HepG2 (cell line): Measurements from ENCODE around the gene LOXL3. TPM values are rescaled to one million over a fixed set of nuclear protein-coding genes. Genes with fewer than 3 reads are reported as not detected.

Source experiments
- ATAD3A ChIP-seq: sonication (generic); formaldehyde crosslinking; IDR thresholded peaks from 2 replicates; pipeline ENCODE4 v1.4.0; 2020; ENCODE audit warnings: missing genetic modification reagents
- E2F5 ChIP-seq: sonication (generic); formaldehyde crosslinking; conservative IDR thresholded peaks from 2 replicates; pipeline ENCODE4 v1.4.0; 2020; ENCODE audit warnings: missing genetic modification reagents
- GATAD2A ChIP-seq: IDR thresholded peaks from 2 replicates; pipeline ENCODE4 v1.6.1; 2016
- IRF2 ChIP-seq: IDR thresholded peaks from 2 replicates; pipeline ENCODE4 v1.6.1; 2018; ENCODE audit warnings: missing genetic modification reagents, missing compliant biosample characterization
- KAT8 ChIP-seq: IDR thresholded peaks from 2 replicates; pipeline ENCODE4 v1.6.1; 2016; ENCODE audit warnings: missing genetic modification reagents, missing compliant biosample characterization
- MAFG ChIP-seq: sonication (generic); formaldehyde crosslinking; IDR thresholded peaks from 2 replicates; pipeline ENCODE4 v1.5.1; 2020; ENCODE audit warnings: mild to moderate bottlenecking, missing genetic modification reagents
- ZBTB43 ChIP-seq: sonication (generic); formaldehyde crosslinking; conservative IDR thresholded peaks from 2 replicates; pipeline ENCODE4 v1.4.0; 2020; ENCODE audit warnings: missing genetic modification reagents
- ZC3H13 ChIP-seq: sonication (generic); formaldehyde crosslinking; IDR thresholded peaks from 2 replicates; pipeline ENCODE4 v1.8.1; 2023; ENCODE audit warnings: mild to moderate bottlenecking, missing genetic modification reagents, moderate library complexity
- ZMAT3 ChIP-seq: sonication (generic); formaldehyde crosslinking; conservative IDR thresholded peaks from 2 replicates; pipeline ENCODE4 v1.7.0; 2021; ENCODE audit warnings: missing genetic modification reagents
- ZNF12 ChIP-seq: sonication (generic); formaldehyde crosslinking; IDR thresholded peaks from 2 replicates; pipeline ENCODE4 v1.5.0; 2020; ENCODE audit warnings: missing genetic modification reagents
- ZNF367 ChIP-seq: sonication (generic); formaldehyde crosslinking; IDR thresholded peaks from 2 replicates; pipeline ENCODE4 v1.4.0; 2020; ENCODE audit warnings: missing genetic modification reagents, borderline replicate concordance
- ZNF724P ChIP-seq: sonication (generic); formaldehyde crosslinking; IDR thresholded peaks from 2 replicates; pipeline ENCODE4 v1.8.0; 2022; ENCODE audit warnings: missing genetic modification reagents, borderline replicate concordance
- ZNF75D ChIP-seq: sonication (generic); formaldehyde crosslinking; IDR thresholded peaks from 2 replicates; pipeline ENCODE4 v1.8.1; 2023; ENCODE audit warnings: missing genetic modification reagents, mild to moderate bottlenecking, borderline replicate concordance
- ZZZ3 ChIP-seq: sonication (generic); formaldehyde crosslinking; IDR thresholded peaks from 2 replicates; pipeline ENCODE4 v1.4.0; 2020; ENCODE audit warnings: missing genetic modification reagents, mild to moderate bottlenecking, borderline replicate concordance
- polyA plus RNA-seq, 8 experiments: library from polyadenylated mRNA; depleted of rRNA in 3 of 8; stranded (reverse) in 7 of 8; unstranded in 1 of 8; fragments of >200 nt; fragmentation: Illumina TruSeq in 4 of 8; extraction: Trizol in 4 of 8; gene quantifications; 2 replicates each; pipeline versions ENCODE4 v1.2.1 to v1.2.3, GENCODE V29; 2011 to 2016; ENCODE audit warnings: low read depth in 4 of 8, missing spikeins in 1 of 8, mixed read lengths in 1 of 8; ENCODE audit not compliant: insufficient read depth in 1 of 8
- total RNA-seq, 5 experiments: library from RNA; depleted of rRNA; stranded (reverse); fragments of >200 nt; fragmentation: Illumina TruSeq; extraction: Trizol; gene quantifications; 2 replicates each; pipeline ENCODE4 v1.2.3, GENCODE V29; 2016; ENCODE audit warnings: low read depth in 1 of 5
- TF ChIP-seq, protein P1 (sequence below): sonication (generic); formaldehyde crosslinking; IDR thresholded peaks from 2 replicates; pipeline ENCODE4 v1.4.0; 2020; ENCODE audit warnings: missing genetic modification reagents
- TF ChIP-seq, protein P2 (sequence below): sonication (generic); formaldehyde crosslinking; conservative IDR thresholded peaks from 2 replicates; pipeline ENCODE4 v1.4.0; 2020; ENCODE audit warnings: missing genetic modification reagents
- TF ChIP-seq, protein P3 (sequence below): sonication (generic); formaldehyde crosslinking; IDR thresholded peaks from 2 replicates; pipeline ENCODE4 v1.9.0; 2021; ENCODE audit warnings: missing genetic modification reagents, borderline replicate concordance

LOXL3 gene
- total and polyA plus RNA-seq, 2 of the 13 experiments (the other 11 are each of a cell fraction or from before 2014, with no cell fraction given), result 0.55 to 6.5 TPM

DNA sequence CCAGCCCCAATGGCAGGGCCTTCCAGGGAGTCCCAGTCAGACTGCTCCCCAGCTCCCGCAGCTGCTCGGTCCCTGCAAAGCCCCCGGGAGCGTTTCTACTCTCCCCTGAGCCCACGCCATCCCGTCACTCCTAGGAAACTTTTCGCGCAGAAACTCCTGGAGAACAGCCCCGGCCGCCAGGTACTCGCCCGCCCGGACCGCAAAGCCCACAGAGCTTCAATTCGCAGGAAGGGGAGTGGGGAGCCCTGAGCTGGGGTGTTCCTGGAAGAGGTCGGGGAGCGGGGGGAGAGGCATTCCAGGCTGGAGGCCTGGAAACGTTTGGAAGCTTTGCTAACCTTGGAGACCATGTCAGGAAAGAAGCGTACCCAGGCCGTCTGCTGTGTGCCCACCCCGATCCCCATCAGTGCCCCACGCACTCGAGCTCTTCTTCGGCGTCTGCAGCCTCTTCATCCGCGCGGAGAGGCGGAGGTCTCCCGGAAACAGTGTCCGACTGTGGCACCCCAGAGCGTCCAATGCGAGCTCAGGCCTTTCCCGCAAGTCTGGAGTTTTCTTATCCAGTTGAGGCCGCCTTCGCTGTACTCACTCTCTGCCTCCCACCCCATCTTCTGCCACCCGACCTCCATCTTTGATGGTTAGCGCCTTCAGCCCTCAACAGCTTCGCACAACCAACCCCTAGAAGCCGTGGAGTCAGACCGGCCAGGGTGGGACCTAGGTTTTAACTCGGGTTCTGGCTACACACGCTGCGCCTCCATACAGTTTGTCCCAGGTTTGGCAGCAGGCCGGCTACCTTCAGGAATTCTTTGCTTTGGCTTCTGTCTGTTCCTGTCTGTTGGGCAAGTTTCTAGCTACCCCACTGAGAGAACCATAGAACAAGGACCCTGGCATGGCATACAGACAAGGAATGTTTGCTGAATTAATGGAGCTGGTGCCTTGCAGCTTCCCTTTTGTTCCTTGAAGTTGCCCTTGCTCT lies 50.0 kb downstream of the LOXL3 start (continued):
- TF ChIP-seq, protein P1, sequence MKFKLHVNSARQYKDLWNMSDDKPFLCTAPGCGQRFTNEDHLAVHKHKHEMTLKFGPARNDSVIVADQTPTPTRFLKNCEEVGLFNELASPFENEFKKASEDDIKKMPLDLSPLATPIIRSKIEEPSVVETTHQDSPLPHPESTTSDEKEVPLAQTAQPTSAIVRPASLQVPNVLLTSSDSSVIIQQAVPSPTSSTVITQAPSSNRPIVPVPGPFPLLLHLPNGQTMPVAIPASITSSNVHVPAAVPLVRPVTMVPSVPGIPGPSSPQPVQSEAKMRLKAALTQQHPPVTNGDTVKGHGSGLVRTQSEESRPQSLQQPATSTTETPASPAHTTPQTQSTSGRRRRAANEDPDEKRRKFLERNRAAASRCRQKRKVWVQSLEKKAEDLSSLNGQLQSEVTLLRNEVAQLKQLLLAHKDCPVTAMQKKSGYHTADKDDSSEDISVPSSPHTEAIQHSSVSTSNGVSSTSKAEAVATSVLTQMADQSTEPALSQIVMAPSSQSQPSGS, result no peak
- TF ChIP-seq, protein P2, sequence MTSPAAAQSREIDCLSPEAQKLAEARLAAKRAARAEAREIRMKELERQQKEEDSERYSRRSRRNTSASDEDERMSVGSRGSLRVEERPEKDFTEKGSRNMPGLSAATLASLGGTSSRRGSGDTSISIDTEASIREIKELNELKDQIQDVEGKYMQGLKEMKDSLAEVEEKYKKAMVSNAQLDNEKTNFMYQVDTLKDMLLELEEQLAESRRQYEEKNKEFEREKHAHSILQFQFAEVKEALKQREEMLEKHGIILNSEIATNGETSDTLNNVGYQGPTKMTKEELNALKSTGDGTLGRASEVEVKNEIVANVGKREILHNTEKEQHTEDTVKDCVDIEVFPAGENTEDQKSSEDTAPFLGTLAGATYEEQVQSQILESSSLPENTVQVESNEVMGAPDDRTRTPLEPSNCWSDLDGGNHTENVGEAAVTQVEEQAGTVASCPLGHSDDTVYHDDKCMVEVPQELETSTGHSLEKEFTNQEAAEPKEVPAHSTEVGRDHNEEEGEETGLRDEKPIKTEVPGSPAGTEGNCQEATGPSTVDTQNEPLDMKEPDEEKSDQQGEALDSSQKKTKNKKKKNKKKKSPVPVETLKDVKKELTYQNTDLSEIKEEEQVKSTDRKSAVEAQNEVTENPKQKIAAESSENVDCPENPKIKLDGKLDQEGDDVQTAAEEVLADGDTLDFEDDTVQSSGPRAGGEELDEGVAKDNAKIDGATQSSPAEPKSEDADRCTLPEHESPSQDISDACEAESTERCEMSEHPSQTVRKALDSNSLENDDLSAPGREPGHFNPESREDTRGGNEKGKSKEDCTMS, result no peak
- TF ChIP-seq ATAD3A (CRISPR knock-in tag), result no peak
- TF ChIP-seq MAFG (CRISPR knock-in tag), result no peak
- TF ChIP-seq ZMAT3 (CRISPR knock-in tag), result no peak
- TF ChIP-seq KAT8, result no peak
- TF ChIP-seq ZNF724P, result no peak
- TF ChIP-seq GATAD2A (CRISPR knock-in tag), result no peak
- TF ChIP-seq, protein P3, sequence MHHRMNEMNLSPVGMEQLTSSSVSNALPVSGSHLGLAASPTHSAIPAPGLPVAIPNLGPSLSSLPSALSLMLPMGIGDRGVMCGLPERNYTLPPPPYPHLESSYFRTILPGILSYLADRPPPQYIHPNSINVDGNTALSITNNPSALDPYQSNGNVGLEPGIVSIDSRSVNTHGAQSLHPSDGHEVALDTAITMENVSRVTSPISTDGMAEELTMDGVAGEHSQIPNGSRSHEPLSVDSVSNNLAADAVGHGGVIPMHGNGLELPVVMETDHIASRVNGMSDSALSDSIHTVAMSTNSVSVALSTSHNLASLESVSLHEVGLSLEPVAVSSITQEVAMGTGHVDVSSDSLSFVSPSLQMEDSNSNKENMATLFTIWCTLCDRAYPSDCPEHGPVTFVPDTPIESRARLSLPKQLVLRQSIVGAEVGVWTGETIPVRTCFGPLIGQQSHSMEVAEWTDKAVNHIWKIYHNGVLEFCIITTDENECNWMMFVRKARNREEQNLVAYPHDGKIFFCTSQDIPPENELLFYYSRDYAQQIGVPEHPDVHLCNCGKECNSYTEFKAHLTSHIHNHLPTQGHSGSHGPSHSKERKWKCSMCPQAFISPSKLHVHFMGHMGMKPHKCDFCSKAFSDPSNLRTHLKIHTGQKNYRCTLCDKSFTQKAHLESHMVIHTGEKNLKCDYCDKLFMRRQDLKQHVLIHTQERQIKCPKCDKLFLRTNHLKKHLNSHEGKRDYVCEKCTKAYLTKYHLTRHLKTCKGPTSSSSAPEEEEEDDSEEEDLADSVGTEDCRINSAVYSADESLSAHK (CRISPR knock-in tag), result no peak
- no peak for TF ChIP-seq ZNF75D (CRISPR knock-in tag)
- TF ChIP-seq ZNF12 (CRISPR knock-in tag), result no peak
- no peak for TF ChIP-seq ZZZ3 (CRISPR knock-in tag)
- peak; percentile 65; the same call in 1 of the 2 replicates for TF ChIP-seq ZC3H13 (CRISPR knock-in tag)
- no peak for TF ChIP-seq ZBTB43 (CRISPR knock-in tag)
- TF ChIP-seq IRF2, result no peak
- no peak; the same call in 1 of the 2 replicates for TF ChIP-seq ZNF367 (CRISPR knock-in tag)
- TF ChIP-seq E2F5 (CRISPR knock-in tag), result no peak
